ENCODE results near the gene NCAPD2. TPM values are rescaled to one million over a fixed set of nuclear protein-coding genes. Genes with fewer than 3 reads are reported as not detected.
"Not testable (repeated sequence)": the region's sequence is repeated elsewhere in the genome, so short reads cannot be mapped to it uniquely, and the experiment has no call there.

Gene NCAPD2
- total RNA-seq, 2 donors from 2014 or later, result 86.7 to 99.0 TPM

DNA sequence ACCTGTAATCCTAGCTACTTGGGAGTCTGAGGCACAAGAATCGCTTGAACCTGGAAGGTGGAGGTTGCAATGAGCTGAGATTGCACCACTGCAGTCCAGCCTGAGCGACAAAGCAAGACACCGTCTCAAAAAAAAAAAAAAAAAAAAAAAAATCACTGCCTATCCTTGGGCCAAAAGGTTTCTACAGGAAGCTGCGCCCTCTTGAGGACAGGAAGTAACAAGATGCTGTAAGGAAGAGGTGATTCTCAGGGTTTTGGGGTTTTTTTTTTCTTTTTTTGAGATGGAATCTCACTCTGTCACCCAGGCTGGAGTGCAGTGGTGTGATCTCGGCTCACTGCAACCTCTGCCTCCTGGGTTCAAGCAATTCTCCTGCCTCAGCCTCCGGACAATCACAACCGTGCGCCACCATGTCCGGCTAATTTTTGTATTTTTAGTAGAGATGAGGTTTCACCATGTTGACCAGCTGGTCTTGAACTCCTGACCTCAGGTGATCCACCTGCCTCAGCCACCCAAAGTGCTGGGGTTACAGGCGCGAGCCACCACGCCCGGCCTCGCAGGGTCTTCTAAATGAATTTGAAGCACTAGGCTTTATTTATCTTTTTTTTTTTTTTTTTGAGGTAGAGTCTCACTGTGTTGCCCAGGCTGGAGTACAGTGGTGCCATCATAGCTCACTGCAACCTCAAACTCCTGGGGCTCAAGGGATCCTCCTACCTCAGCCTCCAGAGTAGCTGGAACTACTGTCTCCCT, 64.3 kb downstream of the NCAPD2 start:
- TF ChIP-seq, protein P1, sequence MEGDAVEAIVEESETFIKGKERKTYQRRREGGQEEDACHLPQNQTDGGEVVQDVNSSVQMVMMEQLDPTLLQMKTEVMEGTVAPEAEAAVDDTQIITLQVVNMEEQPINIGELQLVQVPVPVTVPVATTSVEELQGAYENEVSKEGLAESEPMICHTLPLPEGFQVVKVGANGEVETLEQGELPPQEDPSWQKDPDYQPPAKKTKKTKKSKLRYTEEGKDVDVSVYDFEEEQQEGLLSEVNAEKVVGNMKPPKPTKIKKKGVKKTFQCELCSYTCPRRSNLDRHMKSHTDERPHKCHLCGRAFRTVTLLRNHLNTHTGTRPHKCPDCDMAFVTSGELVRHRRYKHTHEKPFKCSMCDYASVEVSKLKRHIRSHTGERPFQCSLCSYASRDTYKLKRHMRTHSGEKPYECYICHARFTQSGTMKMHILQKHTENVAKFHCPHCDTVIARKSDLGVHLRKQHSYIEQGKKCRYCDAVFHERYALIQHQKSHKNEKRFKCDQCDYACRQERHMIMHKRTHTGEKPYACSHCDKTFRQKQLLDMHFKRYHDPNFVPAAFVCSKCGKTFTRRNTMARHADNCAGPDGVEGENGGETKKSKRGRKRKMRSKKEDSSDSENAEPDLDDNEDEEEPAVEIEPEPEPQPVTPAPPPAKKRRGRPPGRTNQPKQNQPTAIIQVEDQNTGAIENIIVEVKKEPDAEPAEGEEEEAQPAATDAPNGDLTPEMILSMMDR (IDR thresholded peaks at IDR 0.05), result peak in 1 of 4 experiments; percentile 19
- intact Hi-C loops (cut with DNase I); H3K27me3 ChIP-seq (replicated peaks; ENCODE audit: insufficient read depth); DNase-seq (ENCODE audit: low spot score); H3K4me3 ChIP-seq; H3K27ac ChIP-seq; H3K4me1 ChIP-seq (replicated peaks); H3K9me3 ChIP-seq: not testable (repeated sequence)
- 77% methylated on average over 14 of the region's 14 CpGs for WGBS
- H3K36me3 ChIP-seq, result peaks cover 22 to 38% of the 10 kb centered on the region in 2 donors

DNA sequence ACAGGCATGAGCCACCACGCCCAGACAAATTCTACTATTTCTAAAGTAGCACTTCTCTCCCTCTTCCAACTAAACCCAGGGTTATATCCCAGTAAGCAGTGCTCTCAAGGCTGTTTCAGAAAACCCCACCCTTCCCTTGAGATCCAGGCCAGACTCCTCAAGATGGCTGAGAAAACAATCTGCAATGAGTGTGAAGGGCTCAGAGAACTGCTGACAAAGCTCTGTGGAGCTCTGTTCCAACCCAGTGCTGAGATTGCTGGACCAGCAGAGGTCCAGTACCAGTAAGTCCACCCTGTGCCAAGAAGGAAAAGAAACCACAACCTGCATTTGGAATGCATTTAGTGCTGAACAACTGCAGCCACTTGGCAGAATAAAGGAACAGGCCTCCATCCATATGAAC, 65.6 kb downstream of the NCAPD2 start:
- intact Hi-C loops (cut with DNase I), result no loop called here
- no peak for DNase-seq (ENCODE audit: low spot score)
- WGBS, result 93% methylated on average over 1 of the region's 1 CpG
- peaks cover 22 to 38% of the 10 kb centered on the region in 2 donors for H3K36me3 ChIP-seq
- H3K4me3 ChIP-seq, result no peak overlapping the region
- TF ChIP-seq, protein P1 (IDR thresholded peaks at IDR 0.05), result no peak
- TF ChIP-seq POLR2AphosphoS5 (IDR thresholded peaks at IDR 0.05), result no peak
- no peaks in the 10 kb centered on the region for H3K27me3 ChIP-seq (replicated peaks; ENCODE audit: insufficient read depth)
- no peak overlapping the region for H3K27ac ChIP-seq
- H3K4me1 ChIP-seq (replicated peaks), result no peaks in the 10 kb centered on the region
- H3K9me3 ChIP-seq, result no peaks in the 10 kb centered on the region

DNA sequence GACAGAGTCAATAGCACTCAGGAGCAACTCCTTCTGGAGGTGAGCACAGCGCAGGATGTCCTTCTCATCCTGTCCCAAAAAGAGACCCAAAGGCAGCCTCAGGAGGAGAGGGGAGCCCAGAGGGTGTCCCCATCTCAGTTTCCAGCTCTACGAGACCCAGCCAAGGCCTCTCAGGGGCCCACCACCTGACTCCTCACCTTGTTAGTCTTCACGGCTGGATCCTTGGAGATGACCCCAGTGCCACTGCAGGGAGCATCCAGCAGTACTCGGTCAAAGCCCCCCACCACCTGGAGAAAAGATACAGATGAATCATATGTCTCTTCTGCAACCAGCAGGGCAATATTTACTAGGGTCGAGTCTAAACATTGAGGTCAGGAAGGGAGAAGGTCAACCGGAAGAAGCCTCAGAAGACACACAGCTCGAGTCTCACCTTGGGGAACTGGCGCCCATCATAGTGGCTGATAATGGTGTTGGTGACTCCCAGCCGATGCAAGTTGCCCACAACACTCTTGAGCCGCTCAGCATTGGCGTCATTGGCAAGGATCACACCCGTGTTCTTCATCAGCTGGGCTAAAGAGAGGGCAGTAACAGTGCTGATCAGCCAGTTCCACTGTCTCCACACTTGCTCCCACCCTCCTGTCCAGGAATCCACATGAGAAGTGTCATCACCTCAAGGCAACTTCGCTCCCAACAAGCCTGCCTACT, 66.8 kb downstream of the NCAPD2 start:
- Histone ChIP-seq H3K27me3 (replicated peaks; ENCODE audit: insufficient read depth) (no peaks in the 10 kb centered on the region), H3K4me3 (no peak overlapping the region), H3K36me3 (peaks cover 22 to 38% of the 10 kb centered on the region in 2 donors), H3K4me1 (replicated peaks) (no peaks in the 10 kb centered on the region), H3K9me3 (no peaks in the 10 kb centered on the region), H3K27ac (no peak overlapping the region)
- no peak for DNase-seq (ENCODE audit: low spot score)
- 93% methylated on average over 13 of the region's 13 CpGs for WGBS
- TF ChIP-seq POLR2A (IDR thresholded peaks at IDR 0.05) (no peak), POLR2AphosphoS5 (IDR thresholded peaks at IDR 0.05) (no peak)
- TF ChIP-seq, protein P1 (IDR thresholded peaks at IDR 0.05), result no peak
- intact Hi-C loops (cut with DNase I), result no loop called here

DNA sequence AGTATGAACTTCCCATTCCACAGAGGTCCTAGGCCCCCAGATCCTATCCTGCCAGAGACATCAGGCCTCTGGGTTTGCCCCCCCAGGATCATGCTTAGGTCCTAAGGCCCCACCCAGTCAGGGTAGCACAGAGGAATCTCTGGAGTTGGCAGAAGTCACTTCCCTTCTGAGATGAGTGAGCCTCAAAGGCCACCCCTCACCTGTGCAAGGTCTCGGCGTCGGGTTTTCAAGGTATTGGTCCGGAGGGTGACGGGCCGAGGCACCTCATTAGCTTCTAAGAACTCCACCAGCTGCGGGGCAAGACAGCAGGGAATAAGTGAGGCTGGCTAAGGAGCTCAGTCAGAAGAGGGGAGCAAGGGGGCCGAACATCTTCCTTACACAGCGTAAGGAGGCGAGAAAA, 69.0 kb downstream of the NCAPD2 start:
- 93% methylated on average over 10 of the region's 10 CpGs for WGBS
- intact Hi-C loops (cut with DNase I), result no loop called here
- no peak for DNase-seq (ENCODE audit: low spot score)
- Histone ChIP-seq H3K27ac (no peak overlapping the region), H3K4me3 (no peak overlapping the region), H3K36me3 (peaks cover 22 to 33% of the 10 kb centered on the region in 2 donors), H3K9me3 (no peaks in the 10 kb centered on the region), H3K27me3 (replicated peaks; ENCODE audit: insufficient read depth) (no peaks in the 10 kb centered on the region), H3K4me1 (replicated peaks) (no peaks in the 10 kb centered on the region)
- TF ChIP-seq POLR2A (IDR thresholded peaks at IDR 0.05) (no peak), POLR2AphosphoS5 (IDR thresholded peaks at IDR 0.05) (no peak)
- TF ChIP-seq, protein P1 (IDR thresholded peaks at IDR 0.05), result no peak
